Kasumi-1 (cell line): ENCODE measurements around the gene BRD3OS.
A peak's percentile ranks its signal among the peaks of the same experiment; 100 is the strongest.

Experiments
- DNase-seq, 2 experiments: peaks; one replicate each; lab custom pipeline; 2025; lab: John Stamatoyannopoulos, UW

BRD3OS gene

GRCh38 chr9:134024828-134025605 is at the start of gene BRD3OS:
Gene BRD3OS, plus strand, starts transcription at chr9:134025481. Its CDS starts 1,267 bp downstream, at chr9:134026748.
- peak; percentile 89 to 98 for DNase-seq

DNA sequence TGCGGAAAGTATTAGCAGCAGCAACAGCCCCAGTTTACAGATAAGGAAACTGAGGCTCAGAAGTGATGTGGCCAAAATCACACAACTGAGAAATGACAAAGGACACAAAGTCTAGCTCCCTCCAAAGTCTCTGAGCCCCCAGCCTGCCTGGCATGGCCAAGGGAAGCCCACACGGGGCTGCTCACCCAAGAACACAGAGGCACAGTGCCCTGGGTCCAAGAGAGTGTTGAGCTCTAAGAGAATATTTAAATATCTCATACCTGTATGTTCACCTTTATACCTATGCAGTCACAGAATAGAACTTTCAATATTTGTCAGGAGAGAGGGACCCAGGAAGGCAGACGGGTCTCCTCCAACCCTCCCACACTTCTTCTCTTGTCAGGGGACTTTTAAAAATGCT is 49.8 kb upstream of the BRD3OS start:
- DNase-seq = no peak

DNA sequence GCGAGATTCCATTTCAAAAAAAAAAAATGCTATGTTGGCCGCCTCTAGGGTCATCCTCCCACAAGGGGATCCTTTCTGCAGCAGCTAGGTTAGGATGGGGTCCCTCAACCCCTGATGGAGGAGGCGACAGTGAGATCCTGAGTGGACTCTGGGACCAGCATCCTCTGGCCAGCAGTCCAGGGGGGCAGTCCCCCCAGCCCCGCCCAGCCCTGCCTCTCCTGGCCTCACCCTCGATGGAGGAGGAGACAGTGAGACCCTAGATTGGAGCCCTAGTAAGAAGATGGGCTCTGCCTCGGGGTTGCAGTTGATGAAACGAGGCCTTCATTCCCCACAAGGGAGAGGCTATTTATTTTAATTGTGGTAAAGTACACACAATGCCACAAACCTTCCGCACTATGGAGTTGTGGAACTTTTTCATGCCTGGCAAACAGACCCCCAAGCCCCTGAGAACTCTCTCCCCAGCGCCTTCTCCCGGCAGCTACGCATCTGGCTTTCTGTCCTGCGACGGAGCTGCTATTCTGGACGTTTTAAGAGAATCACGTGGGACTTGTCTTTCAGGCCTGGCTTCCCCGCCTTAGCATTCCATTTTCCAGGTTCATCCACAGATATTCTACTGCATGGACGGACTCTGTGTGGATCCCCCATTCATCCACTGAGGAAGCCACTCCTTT is 49.0 kb upstream of the BRD3OS start:
- no peak for DNase-seq

GRCh38 chr9:133976887-133977286 is 48.4 kb upstream of the BRD3OS start:
- no peak for DNase-seq

DNA sequence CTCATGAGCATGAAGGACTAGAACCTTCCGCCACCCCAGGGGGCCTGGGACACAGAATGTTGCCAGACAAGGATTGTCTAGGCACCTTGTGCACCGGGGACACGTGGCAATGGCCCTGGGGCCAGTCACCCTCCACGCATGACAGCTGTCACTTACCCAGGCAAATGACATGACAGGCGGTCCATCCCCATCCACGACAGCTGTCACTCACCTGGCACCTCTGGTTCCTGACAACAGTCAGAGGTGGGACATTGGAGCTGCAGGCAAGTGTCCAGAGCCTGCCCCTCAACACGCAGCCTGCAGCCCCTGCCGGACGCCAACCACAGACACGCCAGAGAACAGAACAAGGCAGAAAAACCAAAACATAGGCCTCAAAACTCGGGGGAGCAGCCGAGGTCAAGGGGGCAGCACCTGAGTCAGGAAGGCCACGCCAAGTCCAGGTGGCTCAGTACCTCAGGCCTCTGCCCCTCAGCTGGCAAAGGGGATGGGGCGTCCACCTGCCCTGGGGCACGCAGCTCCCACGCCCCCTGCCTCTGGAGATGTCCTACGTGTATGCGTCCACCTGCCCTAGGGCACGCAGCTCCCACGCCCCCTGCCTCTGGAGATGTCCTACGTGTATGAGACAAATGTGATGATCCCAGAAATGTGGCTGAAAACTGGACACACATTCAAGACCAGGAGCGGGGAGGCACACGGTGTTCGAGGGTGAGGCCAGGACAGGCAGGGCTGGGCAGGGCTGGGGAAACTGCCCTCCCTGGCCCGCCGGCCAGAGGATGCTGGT is 47.7 kb upstream of the BRD3OS start:
- DNase-seq = no peak

- no peak for DNase-seq
Observed at GRCh38 chr9:133978226-133978898, 46.9 kb upstream of the BRD3OS start.

DNA sequence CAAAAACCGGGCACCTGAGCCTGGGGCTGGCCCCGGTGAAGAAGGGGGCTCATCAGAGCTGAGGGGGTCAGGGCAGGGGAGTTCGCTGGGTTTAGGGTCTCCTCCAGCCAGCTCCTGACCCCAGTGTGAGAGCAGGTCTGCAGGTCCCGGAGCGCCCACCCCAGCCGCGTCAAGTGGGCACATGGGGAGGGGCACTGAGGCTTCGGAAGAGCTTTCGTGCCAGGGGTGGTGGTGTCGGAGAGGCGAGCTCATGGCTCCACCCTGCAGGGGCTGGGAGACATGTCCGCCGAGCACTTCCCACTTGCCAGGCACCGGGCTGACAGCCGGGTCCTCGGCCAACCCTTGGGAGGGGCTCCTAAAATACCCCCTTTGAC is 46.4 kb upstream of the BRD3OS start:
- no peak for DNase-seq

DNA sequence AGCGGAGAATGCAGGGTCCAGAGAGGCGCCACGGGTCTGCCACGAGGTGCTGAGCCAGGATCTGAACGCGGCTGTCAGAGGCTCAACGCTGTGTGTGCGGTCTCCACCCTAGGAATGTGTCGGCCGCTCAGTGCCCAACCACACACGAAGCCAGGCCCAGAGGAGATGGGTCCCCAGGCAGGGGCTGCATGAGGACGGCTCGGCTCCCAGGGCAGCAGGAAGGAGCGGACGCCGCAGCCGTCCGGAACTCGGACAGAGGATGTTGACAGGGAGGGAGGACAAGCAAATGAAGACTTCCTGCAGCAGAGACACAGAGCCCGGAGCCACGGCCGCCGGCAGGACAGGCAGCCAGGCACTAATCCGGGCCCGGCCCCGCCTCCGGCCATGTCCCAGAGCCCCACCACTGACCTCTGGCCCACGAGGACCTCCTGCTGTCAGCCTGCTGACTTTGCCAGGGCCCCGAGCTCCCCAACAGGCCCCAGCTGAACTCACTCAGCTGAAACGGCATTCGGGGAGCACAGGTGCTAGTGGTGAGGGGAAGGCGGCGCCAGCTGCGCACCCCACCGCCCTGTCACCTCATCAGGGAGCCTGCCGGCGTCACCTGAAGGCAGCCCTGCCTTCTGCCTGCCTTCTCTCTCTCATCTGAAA is 45.9 kb upstream of the BRD3OS start:
- no peak for DNase-seq

GRCh38 chr9:133979921-133980863 is 45.1 kb upstream of the BRD3OS start:
- DNase-seq = no peak

DNA sequence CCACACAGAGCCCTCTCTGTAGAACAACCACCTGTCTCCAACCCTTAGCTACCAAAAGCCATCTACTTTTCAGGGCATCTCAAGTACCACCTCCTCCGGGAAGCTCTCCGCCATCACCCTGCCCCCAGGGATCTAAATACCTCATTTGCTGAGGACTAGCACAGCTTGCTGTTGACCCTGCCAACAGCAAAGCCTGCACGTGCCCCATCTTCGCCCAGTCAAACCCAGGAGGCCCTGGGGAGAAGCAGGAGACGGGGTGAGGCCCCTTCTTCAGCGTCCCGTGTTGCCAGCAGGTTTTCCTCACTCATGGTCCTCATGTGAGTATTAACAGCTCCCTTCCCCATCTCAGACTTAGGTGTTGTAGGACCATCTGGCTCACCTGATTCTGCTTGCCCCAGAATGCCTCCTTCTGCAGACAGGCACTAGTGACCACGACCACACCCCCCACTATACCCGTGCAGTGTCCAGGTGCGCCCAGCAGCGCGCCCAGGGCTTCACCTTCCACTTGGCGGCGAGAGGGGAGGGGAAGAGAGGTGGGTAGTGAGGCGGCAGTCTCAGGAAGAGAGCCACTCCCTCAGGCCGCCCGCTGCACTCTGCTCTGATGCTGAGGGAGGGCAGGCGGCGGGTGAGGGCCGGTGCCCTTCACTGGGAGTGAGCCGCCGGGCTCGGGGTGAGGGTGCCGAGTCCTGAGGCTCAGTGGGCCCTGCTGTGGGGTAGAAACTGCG is 44.3 kb upstream of the BRD3OS start:
- no peak for DNase-seq

DNA sequence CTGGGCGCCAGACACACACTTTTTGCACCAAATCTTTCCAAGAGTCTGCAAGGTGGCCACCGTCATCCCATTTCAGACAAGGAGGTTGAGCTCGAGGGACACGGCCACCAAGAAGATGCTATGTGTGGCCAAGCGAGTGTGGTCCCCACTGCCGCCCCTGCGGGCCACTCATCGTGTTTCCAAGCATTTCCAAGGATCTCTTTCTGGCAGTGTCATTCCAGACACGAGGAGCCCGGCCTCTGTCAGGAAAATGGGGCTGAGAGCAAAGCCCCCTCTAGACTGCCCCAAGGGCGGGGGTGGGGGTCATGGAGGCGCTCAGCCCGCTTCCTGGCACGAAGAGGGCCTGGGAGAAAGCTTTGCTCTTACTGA is 43.7 kb upstream of the BRD3OS start:
- DNase-seq = no peak

DNA sequence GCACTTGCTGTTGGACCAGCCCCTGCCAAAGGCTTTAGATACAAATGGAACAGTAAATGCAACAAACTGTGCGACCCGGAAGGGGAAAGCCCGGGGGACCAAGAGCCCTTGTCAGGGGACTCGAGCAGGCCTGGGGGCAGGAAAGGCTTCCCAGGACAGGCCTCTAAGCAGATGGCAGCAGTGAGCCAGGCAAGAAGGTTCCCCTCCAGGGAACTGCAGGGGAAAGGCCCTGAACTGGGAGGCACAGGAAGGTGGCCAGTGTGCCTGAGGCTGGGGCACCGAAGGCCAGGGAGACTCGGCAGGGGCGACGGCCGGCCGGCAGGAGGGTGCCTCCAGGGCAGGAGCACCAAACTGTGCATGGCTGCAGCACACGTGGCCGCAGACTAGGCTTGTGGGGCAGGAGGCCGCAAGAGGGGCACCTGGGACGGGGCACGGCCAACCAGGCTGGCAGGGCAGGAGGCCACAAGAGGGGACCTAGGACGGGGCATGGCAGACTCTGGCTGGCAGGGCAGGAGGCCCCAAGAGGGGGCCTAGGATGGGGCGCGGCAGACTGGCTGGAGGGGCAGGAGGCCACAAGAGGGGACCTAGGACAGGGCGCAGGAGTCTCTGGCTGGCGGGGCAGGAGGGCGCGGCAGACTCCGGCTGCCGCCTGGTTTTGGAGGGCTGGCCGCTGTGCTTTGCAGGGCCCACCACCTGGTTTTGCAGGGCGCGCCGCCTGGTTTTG is 43.2 kb upstream of the BRD3OS start:
- no peak for DNase-seq

GRCh38 chr9:133982971-133983720 is 42.1 kb upstream of the BRD3OS start:
- DNase-seq = no peak

GRCh38 chr9:133986061-133986460 is 39.2 kb upstream of the BRD3OS start:
- no peak for DNase-seq

DNA sequence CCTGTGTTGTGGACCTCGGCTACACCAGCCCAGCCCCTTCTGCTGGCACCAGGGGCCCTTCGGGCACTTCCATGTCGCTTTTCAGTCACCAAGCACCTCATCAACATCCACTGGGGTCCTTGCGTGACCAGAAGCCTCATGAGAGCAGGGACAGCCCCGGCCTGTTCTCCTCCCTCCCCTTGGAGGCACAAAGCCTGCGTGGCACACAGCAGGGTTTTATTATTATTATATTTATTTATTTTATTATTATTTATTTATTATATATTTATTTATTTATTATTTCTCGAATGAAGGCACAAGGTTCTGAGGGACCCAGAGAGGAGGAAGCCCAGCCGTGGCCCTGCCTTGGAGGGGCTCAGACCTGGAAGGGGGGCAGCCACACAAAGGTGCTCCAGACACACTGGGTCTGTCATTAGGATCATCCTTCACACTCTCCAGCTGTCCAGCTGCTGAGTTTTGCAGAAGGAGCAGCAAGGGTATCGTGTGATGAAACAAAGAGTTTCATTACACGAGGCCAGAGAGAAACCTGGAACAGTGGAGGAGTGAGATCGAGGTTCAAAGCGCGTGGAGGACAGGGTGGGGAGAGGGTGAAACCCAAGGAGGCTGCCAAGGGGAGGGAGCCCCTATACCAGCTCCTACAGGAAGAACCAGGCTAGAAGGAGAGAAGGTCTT is 38.4 kb upstream of the BRD3OS start:
- no peak for DNase-seq

GRCh38 chr9:133987446-133987788 is 37.9 kb upstream of the BRD3OS start:
- DNase-seq = no peak

DNA sequence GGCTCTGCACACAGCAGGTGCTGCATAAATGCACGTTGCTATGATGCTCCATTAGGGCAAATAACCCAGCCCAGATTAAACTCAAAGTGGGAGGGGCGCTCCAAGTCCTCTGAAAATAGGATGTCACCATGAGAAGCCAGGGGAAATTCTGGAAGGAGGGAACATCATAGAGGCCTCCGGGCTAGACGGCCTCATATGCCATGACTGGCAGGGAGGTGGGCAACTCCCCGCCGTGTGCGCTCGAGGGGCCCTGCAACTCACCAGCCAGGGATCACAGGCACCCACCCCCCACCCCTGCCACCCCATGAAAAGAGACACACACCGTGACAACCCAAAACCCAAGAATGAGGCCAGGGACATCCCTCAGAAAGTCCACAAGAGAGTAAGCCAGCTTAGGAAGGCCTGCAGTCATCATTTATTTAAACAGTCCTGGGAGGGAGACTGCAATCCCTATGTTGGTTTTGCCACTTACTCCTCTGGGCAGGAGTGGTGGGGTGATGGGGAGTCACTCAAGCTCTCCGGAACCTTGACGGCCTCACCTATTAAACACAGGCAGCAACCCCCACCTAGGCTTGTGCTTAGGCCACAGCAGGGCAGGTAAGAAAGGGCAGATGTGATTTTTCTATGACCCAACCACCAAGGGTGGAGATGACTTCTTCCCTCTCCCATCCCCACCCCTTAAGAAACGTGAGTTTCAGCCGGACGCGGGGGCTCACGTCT is 37.2 kb upstream of the BRD3OS start:
- no peak for DNase-seq
